K562 treated with DMSO at 1 percent for 4 hours (cell line): ENCODE results near the gene HTT-AS. TPM values are rescaled to one million over a fixed set of nuclear protein-coding genes. Genes with fewer than 3 reads are reported as not detected.

Experiments used
- total RNA-seq: library from RNA; unstranded; fragments of 300-600 nt; gene quantifications from 2 replicates; pipeline ENCODE4 v1.2.3, GENCODE V29; 2022; ENCODE audit not compliant: insufficient read depth

HTT-AS gene
- total RNA-seq, result not detected in 2 replicates

DNA sequence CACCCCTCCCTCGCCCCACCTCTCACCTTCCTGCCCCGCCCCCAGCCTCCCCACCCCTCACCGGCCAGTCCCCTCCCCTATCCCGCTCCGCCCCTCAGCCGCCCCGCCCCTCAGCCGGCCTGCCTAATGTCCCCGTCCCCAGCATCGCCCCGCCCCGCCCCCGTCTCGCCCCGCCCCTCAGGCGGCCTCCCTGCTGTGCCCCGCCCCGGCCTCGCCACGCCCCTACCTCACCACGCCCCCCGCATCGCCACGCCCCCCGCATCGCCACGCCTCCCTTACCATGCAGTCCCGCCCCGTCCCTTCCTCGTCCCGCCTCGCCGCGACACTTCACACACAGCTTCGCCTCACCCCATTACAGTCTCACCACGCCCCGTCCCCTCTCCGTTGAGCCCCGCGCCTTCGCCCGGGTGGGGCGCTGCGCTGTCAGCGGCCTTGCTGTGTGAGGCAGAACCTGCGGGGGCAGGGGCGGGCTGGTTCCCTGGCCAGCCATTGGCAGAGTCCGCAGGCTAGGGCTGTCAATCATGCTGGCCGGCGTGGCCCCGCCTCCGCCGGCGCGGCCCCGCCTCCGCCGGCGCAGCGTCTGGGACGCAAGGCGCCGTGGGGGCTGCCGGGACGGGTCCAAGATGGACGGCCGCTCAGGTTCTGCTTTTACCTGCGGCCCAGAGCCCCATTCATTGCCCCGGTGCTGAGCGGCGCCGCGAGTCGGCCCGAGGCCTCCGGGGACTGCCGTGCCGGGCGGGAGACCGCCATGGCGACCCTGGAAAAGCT, at the start of gene HTT-AS, which contains the start of gene HTT:
Gene HTT-AS (minus strand): TSS at position 461 of the 768 bp plus-strand sequence.
Gene HTT (plus strand): TSS at position 604 of the 768 bp plus-strand sequence. CDS start 145 bp downstream, at position 749.

Other genes starting within 250 kb of the HTT-AS start
- gene ADD1, start 230.7 kb downstream of the HTT-AS start, total RNA-seq, result 91.3 and 116 TPM in 2 replicates
- 28.4 and 33.1 TPM in 2 replicates for gene NOP14, start 111.1 kb downstream of the HTT-AS start, total RNA-seq
- 2.0 and 2.2 TPM in 2 replicates for gene GRK4, start 111.0 kb downstream of the HTT-AS start, total RNA-seq
- 15.9 and 18.6 TPM in 2 replicates for gene HTT, start 143 bp upstream of the HTT-AS start, total RNA-seq
- gene MSANTD1, start 174.6 kb upstream of the HTT-AS start, total RNA-seq, result 0.82 and 1.3 TPM in 2 replicates
- gene RGS12, start 218.5 kb upstream of the HTT-AS start, total RNA-seq, result 12.3 and 31.6 TPM in 2 replicates